Duodenal mucosa (tissue), 2 donors: Measurements from ENCODE around the gene LARP1B.
"Not testable (repeated sequence)": the region's sequence is repeated elsewhere in the genome, so short reads cannot be mapped to it uniquely, and the experiment has no call there.

Experiments
- H3K27ac ChIP-seq: one replicate; pipeline ENCODE4 v1.7.0; 2013; ENCODE audit warnings: low read depth, low read length
- H3K27me3 ChIP-seq, 2 donors: one replicate each; pipeline ENCODE4 v1.7.0; 2013; ENCODE audit warnings: low read length in 2 of 2, control low read depth in 1 of 2; ENCODE audit not compliant: insufficient read depth in 2 of 2, control insufficient read depth in 1 of 2
- H3K36me3 ChIP-seq, 2 donors: one replicate each; pipeline ENCODE4 v1.7.0; 2013; ENCODE audit warnings: low read length in 2 of 2, control low read depth in 1 of 2; ENCODE audit not compliant: insufficient read depth in 2 of 2, control insufficient read depth in 1 of 2
- H3K4me1 ChIP-seq, 2 donors: one replicate each; pipeline ENCODE4 v1.7.0; 2013; ENCODE audit warnings: low read length in 2 of 2, control low read depth in 1 of 2; ENCODE audit not compliant: insufficient read depth in 2 of 2, control insufficient read depth in 1 of 2
- H3K4me3 ChIP-seq, 2 donors: one replicate each; pipeline ENCODE4 v1.7.0; 2013; ENCODE audit warnings: low read length in 2 of 2, low read depth in 1 of 2
- H3K9ac ChIP-seq, 2 donors: one replicate each; pipeline ENCODE4 v1.7.0; 2013; ENCODE audit warnings: low read length in 2 of 2, low read depth in 1 of 2
- H3K9me3 ChIP-seq, 2 donors: one replicate each; pipeline ENCODE4 v1.7.0; 2013; ENCODE audit warnings: low read length in 2 of 2, control low read depth in 1 of 2; ENCODE audit not compliant: control insufficient read depth in 1 of 2

The LARP1B gene

DNA sequence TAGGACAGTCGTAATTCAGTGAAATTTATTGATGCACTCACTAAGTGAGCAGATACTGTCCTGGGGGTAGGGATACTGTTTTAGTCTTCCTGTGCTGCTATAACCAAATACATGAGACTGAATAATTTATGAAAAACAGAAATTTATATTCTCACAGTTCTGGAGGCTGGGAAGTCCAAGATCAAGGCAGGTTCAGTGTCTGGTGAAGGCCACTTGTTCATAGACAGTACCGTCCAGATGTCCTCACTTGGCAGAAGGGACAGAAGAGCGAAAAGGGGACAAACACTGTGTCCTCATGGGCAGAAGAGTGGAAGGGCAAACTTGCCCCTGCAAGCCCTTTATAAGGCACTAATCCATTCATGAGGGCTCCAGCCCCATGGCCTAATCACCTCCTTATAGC, 180.9 kb downstream of the LARP1B start:
- H3K36me3 ChIP-seq, result no peaks in the 10 kb centered on the region
- no peaks in the 10 kb centered on the region for H3K9me3 ChIP-seq
- H3K9ac ChIP-seq, result no peak overlapping the region
- H3K27me3 ChIP-seq, result no peaks in the 10 kb centered on the region
- H3K4me3 ChIP-seq, result no peak overlapping the region
- H3K27ac ChIP-seq, result no peak overlapping the region
- H3K4me1 ChIP-seq, result no peaks in the 10 kb centered on the region

DNA sequence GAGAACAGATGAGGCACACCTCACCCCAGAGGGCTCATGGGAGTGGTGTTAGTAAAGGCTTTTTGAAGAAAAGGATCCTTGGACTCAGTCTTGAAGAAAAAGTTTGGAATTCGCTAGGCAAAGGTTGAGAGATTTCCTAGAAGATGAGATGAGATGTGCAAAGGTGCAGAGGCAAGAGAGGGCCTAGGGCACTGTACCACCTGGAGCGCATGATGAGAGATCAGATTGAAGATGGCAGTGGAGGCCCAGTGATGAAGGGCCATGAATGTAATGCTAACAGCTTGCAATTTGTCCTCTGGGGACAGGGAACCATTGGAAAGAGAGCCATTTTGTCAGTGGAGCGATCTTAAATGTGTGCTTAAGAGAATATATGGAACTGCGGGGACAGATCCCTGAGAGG, 181.5 kb downstream of the LARP1B start:
- Histone ChIP-seq H3K27me3 (no peaks in the 10 kb centered on the region), H3K27ac (no peak overlapping the region), H3K9me3 (no peaks in the 10 kb centered on the region), H3K36me3 (no peaks in the 10 kb centered on the region), H3K4me1 (no peaks in the 10 kb centered on the region), H3K9ac (no peak overlapping the region), H3K4me3 (no peak overlapping the region)

- Histone ChIP-seq H3K9ac (no peak overlapping the region), H3K4me1 (no peaks in the 10 kb centered on the region), H3K9me3 (peaks cover 0 to 3% of the 10 kb centered on the region in 2 donors), H3K4me3 (no peak overlapping the region), H3K27me3 (no peaks in the 10 kb centered on the region), H3K36me3 (no peaks in the 10 kb centered on the region), H3K27ac (no peak overlapping the region)
These were observed 183.3 kb downstream of the LARP1B start for GRCh38 chr4:128244379-128244778.

DNA sequence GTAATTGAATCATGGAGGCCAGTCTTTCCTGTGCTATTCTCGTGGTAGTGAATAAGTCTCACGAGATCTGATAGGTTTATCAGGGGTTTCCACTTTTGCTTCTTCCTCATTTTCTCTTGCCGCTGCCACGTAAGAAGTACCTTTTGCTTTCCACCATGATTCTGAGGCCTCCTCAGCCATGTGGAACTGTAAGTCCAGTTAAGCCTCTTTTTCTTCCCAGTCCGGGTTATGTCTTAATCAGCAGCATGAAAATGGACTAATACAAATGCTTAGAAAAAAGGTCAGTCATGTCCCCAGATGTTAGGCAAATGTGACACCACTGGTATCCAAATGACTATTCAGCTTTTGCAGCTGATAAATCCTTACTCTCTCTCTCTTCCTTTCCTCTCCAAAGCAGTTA, 184.3 kb downstream of the LARP1B start:
- not testable (repeated sequence) for H3K27ac ChIP-seq, H3K4me1 ChIP-seq, H3K27me3 ChIP-seq, H3K9ac ChIP-seq, H3K9me3 ChIP-seq, H3K4me3 ChIP-seq, H3K36me3 ChIP-seq

- no peaks in the 10 kb centered on the region for H3K27me3 ChIP-seq
- no peak overlapping the region for H3K9ac ChIP-seq
- H3K4me1 ChIP-seq, result no peaks in the 10 kb centered on the region
- peaks cover 6 to 12% of the 10 kb centered on the region in 2 donors for H3K9me3 ChIP-seq
- no peak overlapping the region for H3K27ac ChIP-seq
- H3K4me3 ChIP-seq, result no peak overlapping the region
- H3K36me3 ChIP-seq, result no peaks in the 10 kb centered on the region
These were observed 186.8 kb downstream of the LARP1B start for GRCh38 chr4:128247906-128248305.

- Histone ChIP-seq H3K9me3 (peaks cover 6 to 12% of the 10 kb centered on the region in 2 donors), H3K9ac (no peak overlapping the region)
These were observed 188.9 kb downstream of the LARP1B start for GRCh38 chr4:128249787-128250668.

DNA sequence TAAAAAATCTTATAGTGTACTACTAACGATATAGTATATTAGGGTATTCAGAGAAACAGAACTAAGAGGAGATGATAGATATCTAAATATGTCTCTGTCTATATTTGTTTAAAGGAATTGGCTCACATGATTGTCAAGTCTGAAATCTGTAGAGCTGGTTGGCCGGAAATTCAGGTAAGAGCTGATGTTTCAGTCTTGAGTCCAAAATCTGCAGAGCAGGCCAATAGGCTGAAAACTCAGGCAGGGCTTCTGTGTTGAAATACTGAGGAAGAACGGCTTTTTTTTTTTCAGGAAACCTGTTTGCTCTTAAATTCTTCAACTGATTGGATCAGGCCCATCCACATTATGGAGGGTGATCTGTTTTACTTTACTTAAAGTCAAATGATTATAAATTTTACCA, 194.8 kb downstream of the LARP1B start:
- Histone ChIP-seq H3K4me3 (no peak overlapping the region), H3K36me3 (no peaks in the 10 kb centered on the region)

More at GRCh38 chr4:128249787-128250668, 188.9 kb downstream of the LARP1B start:
- H3K36me3 ChIP-seq, result no peaks in the 10 kb centered on the region
- no peak overlapping the region for H3K4me3 ChIP-seq
- H3K4me1 ChIP-seq, result no peaks in the 10 kb centered on the region
- no peaks in the 10 kb centered on the region for H3K27me3 ChIP-seq
- H3K27ac ChIP-seq, result no peak overlapping the region

DNA sequence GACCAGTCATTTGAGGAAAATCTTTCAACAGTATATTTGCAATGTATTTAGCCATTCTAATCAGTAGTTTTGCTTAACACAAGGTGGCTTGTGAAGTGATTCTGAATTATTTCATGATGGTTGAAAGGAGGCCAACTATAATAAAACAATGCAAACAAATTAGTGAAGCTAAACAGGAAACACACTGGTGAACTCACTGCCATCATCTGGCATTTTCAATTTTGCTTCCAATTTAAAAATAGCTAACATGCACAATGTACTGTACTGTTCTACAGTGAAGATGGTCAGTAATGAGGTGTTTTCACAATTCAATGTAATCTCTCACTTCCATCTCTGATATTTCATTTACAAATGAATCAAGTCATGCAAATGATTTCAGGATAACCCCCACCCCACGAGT, 195.4 kb downstream of the LARP1B start:
- Histone ChIP-seq H3K4me1 (peaks cover 0 to 5% of the 10 kb centered on the region in 2 donors), H3K27me3 (no peaks in the 10 kb centered on the region), H3K4me3 (no peak overlapping the region), H3K27ac (no peak overlapping the region), H3K36me3 (no peaks in the 10 kb centered on the region), H3K9me3 (no peaks in the 10 kb centered on the region), H3K9ac (no peak overlapping the region)

More for the DNA sequence above, 194.8 kb downstream of the LARP1B start:
- H3K9ac ChIP-seq, result no peak overlapping the region
- H3K27ac ChIP-seq, result no peak overlapping the region
- peaks cover 0 to 5% of the 10 kb centered on the region in 2 donors for H3K4me1 ChIP-seq
- H3K9me3 ChIP-seq, result no peaks in the 10 kb centered on the region
- no peaks in the 10 kb centered on the region for H3K27me3 ChIP-seq

- H3K27ac ChIP-seq, H3K4me1 ChIP-seq, H3K9me3 ChIP-seq, H3K36me3 ChIP-seq, H3K27me3 ChIP-seq, H3K4me3 ChIP-seq, H3K9ac ChIP-seq: not testable (repeated sequence)
These were observed 197.1 kb downstream of the LARP1B start for GRCh38 chr4:128258166-128258565.

- not testable (repeated sequence) for H3K27me3 ChIP-seq, H3K9me3 ChIP-seq, H3K4me3 ChIP-seq, H3K9ac ChIP-seq, H3K36me3 ChIP-seq, H3K27ac ChIP-seq, H3K4me1 ChIP-seq
These were observed 198.8 kb downstream of the LARP1B start for GRCh38 chr4:128259889-128260288.
